Thyroid gland (tissue), 4 donors: ENCODE measurements around the gene RBM23.

Experiments used
- CTCF ChIP-seq, 6 experiments: fragments of 200-600 bp in 3 of 6; fragments of 450-650 bp in 3 of 6; sonication (generic) in 3 of 6; IDR thresholded peaks; one replicate each; pipeline ENCODE4 v1.5.1; 2016 to 2019; ENCODE audit warnings: antibody characterized with exemption in 6 of 6, mild to moderate bottlenecking in 2 of 6, inconsistent platforms in 1 of 6, moderate library complexity in 1 of 6
- POLR2A ChIP-seq, 2 donors: fragments of 450-650 bp; IDR thresholded peaks; one replicate each; pipeline ENCODE4 v1.6.1; 2017; ENCODE audit warnings: antibody characterized with exemption in 2 of 2, mild to moderate bottlenecking in 2 of 2, moderate library complexity in 1 of 2

- TF ChIP-seq CTCF (IDR thresholded peaks at IDR 0.05) = no peak
- TF ChIP-seq POLR2A (IDR thresholded peaks at IDR 0.05) = no peak
Observed at GRCh38 chr14:22901799-22902198, 17.1 kb downstream of the RBM23 start.
